ENCODE results near the gene ABCD2.

DNA sequence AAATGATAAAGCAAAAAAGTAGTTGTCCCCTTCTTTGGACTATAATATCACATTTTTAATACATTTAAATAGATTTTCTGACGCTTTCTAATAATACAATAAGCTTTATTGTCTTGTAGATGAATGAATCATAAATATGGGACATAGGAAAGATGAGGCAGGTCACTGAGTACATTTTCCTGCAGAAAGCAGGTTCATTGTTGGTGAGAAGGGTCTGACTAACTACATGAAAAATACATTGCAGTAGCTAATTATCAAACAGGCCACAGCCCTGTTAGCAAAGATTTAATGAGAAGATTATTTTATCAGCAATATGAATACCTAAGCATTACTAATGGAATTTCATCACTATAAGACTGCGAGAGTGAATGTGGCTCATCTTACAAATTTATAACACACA is 45.6 kb downstream of the ABCD2 start:
- TF ChIP-seq CTCF (IDR thresholded peaks at IDR 0.05) (no peak), POLR2A (IDR thresholded peaks at IDR 0.05) (no peak)

Measured in uterus (tissue), 2 donors.